Measurements from ENCODE around the gene HSPB1. TPM values are rescaled to one million over a fixed set of nuclear protein-coding genes. Genes with fewer than 3 reads are reported as not detected.
"Not testable (repeated sequence)": the region's sequence is repeated elsewhere in the genome, so short reads cannot be mapped to it uniquely, and the experiment has no call there.

Gene HSPB1
- total RNA-seq, 2 donors from 2014 or later, result 13.3 to 30.3 TPM

DNA sequence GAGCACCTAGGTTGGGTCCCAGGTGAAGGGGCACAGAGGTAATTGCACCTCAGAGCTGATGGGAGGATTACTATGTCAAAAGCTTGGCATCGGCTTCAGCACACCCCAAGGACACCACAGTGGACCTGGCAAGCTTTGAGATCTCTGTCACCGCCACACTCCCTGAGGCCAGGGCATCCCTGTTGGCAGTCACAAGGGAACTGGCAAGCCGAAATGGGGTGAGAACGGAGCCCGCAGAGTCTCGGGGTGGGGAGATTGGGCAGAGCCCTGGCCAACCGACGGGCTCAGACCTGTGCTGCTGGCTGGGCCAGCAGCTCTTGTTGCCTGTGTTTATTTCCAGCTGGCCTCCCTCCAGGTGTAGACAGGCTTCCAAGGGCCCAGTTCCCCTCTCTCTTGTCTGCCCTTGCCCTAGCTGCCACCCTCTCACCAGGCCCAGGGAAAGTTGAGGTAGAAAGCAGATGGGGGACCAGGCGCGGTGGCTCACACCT is 2.5 kb downstream of the HSPB1 start:
- Mint-ChIP-seq H3K4me3 (no peak overlapping the region), H3K27ac (no peak overlapping the region)

DNA sequence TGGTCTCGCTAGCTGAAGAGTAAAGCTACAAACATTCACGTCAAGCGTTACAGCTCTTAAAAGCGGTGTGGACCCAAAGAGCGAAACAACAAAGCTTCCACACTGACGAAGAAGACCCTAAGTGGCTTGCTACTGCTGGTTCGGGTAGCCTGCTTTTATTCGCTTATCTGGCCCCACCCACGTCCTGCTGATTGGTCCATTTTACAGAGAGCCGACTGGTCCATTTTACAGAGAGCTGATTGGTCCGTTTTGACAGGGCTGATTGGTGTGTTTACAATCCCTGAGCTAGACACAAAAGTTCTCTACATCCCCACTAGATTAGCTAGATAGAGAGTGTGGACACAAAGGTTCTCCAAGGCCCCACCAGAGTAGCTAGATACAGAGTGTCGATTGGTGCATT is 6.4 kb downstream of the HSPB1 start:
- H3K27ac Mint-ChIP-seq; H3K9me3 Mint-ChIP-seq; ATAC-seq; H3K4me3 Mint-ChIP-seq; DNase-seq (ENCODE audit: low spot score); H3K27me3 Mint-ChIP-seq; H3K36me3 Mint-ChIP-seq; H3K4me1 Mint-ChIP-seq (ENCODE audit: low read depth in 2 of 2): not testable (repeated sequence)

More for the DNA sequence above, 2.5 kb downstream of the HSPB1 start:
- Mint-ChIP-seq H3K36me3 (no peaks in the 10 kb centered on the region), H3K27me3 (peaks cover 0 to 2% of the 10 kb centered on the region in 2 donors), H3K4me1 (ENCODE audit: low read depth in 2 of 2) (peaks cover 5 to 10% of the 10 kb centered on the region in 2 donors), H3K9me3 (no peaks in the 10 kb centered on the region)
- no peak for DNase-seq (ENCODE audit: low spot score)
- no peak for ATAC-seq

DNA sequence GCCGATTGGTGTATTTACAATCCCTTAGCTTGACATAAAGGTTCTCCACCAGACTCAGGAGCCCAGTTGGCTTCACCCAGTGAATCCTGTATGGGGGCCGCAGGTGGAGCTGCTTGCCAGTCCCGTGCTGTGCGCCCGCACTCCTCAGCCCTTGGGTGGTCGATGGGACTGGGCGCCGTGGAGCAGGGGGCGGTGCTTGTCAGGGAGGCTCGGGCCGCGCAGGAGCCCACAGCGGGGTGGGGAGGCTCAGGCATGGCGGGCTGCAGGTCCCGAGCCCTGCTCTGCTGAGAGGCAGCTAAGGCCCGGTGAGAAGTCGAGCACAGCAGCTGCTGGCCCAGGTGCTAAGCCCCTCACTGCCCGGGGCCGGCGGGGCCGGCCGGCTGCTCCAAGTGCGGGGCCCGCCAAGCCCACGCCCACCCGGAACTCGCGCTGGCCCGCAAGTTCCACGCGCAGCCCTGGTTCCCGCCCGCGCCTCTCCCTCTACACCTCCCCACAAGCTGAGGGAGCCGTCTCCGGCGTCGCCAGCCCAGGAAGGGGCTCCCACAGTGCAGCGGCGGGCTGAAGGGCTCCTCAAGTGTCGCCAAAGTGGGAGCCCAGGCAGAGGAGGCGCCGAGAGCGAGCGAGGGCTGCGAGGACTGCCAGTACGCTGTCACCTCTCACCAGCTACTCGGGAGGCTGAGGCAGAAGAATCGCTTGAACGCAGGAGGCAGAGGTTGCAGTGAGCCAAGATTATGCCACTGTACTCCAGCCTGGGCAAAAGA is 7.0 kb downstream of the HSPB1 start:
- H3K4me1 Mint-ChIP-seq (ENCODE audit: low read depth in 2 of 2); DNase-seq (ENCODE audit: low spot score); H3K9me3 Mint-ChIP-seq; H3K36me3 Mint-ChIP-seq; H3K27me3 Mint-ChIP-seq; H3K27ac Mint-ChIP-seq; H3K4me3 Mint-ChIP-seq; ATAC-seq: not testable (repeated sequence)

DNA sequence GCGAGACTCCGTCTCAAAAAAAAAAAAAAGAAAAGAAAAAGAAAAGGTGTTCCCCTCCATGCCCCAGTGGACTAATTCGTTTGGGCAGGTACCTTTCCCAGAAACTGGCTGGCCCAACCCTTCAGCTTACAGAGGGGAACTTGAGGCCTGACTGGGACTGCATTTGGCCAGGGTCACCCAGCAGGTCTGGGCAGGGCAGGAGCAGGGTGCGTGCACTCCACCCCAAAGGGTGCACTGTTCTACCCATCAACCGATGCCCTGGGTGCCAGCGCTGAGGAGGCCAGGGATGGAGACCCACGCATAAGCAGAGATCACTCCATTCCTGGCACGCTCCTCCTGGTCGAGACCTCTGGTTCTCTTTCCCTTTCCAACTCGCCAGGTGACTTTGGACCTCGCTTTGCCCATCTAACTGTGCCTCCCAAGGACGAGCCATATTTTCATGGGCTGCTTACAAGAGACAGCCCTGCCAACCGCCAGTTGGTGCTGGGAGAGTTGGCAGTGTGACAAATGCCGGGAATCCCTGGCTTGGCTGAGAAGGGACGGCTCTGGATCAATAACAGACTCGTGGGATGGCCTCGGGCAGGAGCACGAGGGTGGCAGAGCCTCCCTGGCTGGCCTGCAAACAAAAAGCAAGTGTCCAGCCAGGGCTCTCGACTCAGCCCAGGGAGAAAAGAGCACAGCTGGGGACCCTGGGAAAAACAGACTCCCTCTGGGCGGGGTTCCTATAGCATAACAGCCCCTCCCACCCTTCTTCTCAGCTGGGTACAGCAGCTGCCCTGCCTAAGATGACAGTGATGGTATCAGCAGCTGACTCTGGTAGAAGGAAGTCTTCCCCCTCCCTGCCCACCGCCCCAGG is 7.9 kb downstream of the HSPB1 start:
- DNase-seq (ENCODE audit: low spot score) (no peak), ATAC-seq (no peak)
- H3K4me1 Mint-ChIP-seq (ENCODE audit: low read depth in 2 of 2), result peaks cover 6% of the 10 kb centered on the region in 2 donors
- H3K27ac Mint-ChIP-seq, result no peak overlapping the region
- no peak overlapping the region for H3K4me3 Mint-ChIP-seq
- H3K36me3 Mint-ChIP-seq, result no peaks in the 10 kb centered on the region
- H3K9me3 Mint-ChIP-seq, result no peaks in the 10 kb centered on the region
- no peaks in the 10 kb centered on the region for H3K27me3 Mint-ChIP-seq

DNA sequence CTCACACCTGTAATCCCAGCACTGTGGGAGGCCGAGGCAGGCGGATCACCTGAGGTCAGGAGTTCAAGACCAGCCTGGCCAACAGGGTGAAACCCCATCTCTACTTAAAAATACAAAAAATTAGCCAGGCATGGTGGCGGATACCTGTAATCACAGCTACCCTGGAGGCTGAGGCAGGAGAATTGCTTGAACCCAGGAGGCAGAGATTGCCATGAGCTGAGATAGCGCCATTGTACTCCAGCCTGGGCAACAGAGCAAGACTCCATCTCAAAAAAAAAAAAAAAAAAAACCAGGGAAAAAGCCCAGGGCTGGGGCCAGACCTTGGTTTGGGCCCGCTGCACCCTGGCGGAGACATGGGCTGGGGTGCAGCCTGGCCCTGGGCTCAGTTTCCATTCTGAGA is 9.4 kb downstream of the HSPB1 start:
- H3K4me1 Mint-ChIP-seq (ENCODE audit: low read depth in 2 of 2); H3K27ac Mint-ChIP-seq; H3K9me3 Mint-ChIP-seq; ATAC-seq; H3K36me3 Mint-ChIP-seq; H3K4me3 Mint-ChIP-seq; H3K27me3 Mint-ChIP-seq; DNase-seq (ENCODE audit: low spot score): not testable (repeated sequence)

DNA sequence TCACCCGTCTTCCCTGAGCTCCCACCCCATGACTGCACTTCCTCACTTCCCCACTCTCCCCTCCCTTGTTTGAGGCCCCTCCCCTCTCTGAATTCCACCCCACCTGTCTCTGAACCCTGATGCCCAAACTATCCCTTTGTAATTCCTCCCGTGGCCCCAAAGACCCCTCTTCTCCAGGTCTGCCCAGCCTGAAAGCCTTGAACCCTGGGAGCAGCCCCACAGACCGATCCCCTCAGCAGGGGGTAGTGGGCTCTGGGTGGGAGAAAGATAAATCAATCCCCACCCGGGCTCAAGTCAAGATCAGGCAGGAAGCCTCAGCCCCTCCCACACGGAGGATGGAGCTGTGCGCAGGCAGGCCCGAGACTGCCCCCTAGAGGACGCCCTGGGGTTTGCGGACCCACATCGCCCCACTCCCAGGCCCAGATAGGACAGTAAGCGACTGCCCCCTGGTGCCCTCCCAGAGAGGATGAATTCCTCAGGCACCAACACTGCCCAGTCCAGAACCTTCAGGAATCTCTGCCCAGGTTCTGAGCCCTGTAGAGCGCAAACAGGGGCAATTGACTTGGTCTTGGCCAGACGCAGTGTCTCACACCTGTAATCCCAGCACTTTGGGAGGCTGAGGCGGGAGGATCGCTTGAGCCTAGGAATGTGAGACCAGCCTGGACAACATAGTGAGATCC is 11.7 kb downstream of the HSPB1 start:
- H3K36me3 Mint-ChIP-seq, result no peaks in the 10 kb centered on the region
- peak; percentile 94 for DNase-seq (ENCODE audit: low spot score)
- no peak overlapping the region for H3K4me3 Mint-ChIP-seq

DNA sequence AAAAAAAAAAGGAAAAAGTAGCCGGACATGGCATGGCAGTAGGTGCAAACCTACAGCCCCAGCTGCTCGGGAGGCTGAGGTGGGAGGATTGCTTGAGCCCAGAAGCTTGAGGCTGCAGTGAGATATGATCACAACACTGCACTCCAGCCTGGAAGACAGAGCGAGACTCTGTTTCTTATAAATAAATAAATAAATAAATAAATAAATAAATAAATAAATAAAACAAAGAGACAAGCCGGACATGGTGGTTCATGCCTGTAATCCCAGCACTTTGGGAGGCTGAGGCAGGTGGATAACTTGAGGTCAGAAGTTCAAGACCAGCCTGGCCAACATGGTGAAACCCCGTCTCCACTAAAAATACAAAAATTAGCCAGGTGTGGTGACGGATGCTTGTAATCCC is 12.3 kb downstream of the HSPB1 start:
- not testable (repeated sequence) for H3K4me3 Mint-ChIP-seq; ATAC-seq; DNase-seq (ENCODE audit: low spot score); H3K36me3 Mint-ChIP-seq; H3K9me3 Mint-ChIP-seq; H3K27me3 Mint-ChIP-seq
- H3K4me1 Mint-ChIP-seq (ENCODE audit: low read depth in 2 of 2), result peaks cover 26 to 28% of the 10 kb centered on the region in 2 donors
- H3K27ac Mint-ChIP-seq, result peak overlapping the region in 1 of 2 donors; percentile 77

More for the DNA sequence above, 11.7 kb downstream of the HSPB1 start:
- Mint-ChIP-seq H3K27ac (peak overlapping the region; percentile 64 to 77), H3K4me1 (ENCODE audit: low read depth in 2 of 2) (peaks cover 25 to 26% of the 10 kb centered on the region in 2 donors), H3K27me3 (no peaks in the 10 kb centered on the region), H3K9me3 (no peaks in the 10 kb centered on the region)
- ATAC-seq, result peak; percentile 72 to 80

DNA sequence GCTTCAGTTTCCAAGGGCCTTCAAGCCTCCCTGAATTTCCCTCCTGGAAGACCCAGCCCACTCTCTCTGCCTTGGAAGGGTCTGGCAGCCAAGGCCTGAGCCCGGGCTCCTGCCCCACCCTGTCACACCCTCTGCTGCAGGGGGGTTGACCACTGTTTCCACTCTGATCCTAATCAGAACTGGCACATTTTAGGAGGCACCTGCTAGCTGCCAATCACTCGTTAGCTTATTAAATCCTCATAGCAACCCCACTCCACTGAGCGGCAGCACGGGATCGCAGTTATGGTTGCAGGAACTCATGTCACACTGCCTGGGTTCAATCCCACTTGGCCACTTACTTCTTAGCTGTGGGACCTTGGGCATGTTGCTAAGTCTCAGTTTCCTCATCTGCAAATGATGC is 12.9 kb downstream of the HSPB1 start:
- no peak for DNase-seq (ENCODE audit: low spot score)
- H3K27me3 Mint-ChIP-seq, result no peaks in the 10 kb centered on the region
- no peak overlapping the region for H3K27ac Mint-ChIP-seq
- H3K4me3 Mint-ChIP-seq, result no peak overlapping the region
- ATAC-seq, result no peak
- peaks cover 31 to 32% of the 10 kb centered on the region in 2 donors for H3K4me1 Mint-ChIP-seq (ENCODE audit: low read depth in 2 of 2)
- no peaks in the 10 kb centered on the region for H3K9me3 Mint-ChIP-seq
- no peaks in the 10 kb centered on the region for H3K36me3 Mint-ChIP-seq

DNA sequence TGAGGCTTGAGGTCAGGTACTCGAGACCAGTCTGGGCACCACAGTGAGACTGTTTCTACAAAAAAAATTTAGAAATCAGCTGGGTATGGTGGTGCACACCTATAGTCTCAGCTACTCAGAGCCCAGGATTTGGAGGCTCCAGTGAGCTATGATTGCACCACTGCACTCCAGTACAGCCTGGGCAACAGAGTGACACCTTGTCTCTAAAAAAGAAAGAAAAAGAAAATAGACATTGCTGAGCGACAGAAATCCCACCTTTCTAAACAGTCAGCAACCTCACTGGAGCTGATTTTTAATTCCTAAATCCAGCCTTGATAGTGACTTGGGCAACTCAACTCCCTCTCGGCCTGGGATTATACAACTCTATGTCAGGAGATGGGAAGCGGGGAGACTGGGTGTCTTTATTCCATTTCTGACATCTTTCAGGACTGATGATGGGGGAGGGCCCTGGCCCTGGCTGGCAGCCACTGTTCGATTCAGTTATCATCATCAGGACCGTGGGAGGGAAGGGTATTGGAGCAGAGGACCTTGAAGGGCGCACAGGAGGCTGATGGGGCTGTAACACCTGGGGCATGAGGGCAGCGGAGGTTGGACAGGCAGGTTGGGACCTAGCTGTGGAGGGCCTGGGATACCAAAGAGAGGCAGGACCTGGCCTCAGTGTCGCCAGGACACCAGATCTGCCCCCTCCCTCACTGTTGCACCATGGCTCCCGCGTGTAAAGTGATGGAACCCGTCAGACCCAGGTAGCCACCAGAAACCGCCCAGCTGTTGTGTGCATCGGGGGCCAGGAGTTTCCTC is 14.7 kb downstream of the HSPB1 start:
- peak overlapping the region; percentile 87 to 89 for H3K27ac Mint-ChIP-seq

DNA sequence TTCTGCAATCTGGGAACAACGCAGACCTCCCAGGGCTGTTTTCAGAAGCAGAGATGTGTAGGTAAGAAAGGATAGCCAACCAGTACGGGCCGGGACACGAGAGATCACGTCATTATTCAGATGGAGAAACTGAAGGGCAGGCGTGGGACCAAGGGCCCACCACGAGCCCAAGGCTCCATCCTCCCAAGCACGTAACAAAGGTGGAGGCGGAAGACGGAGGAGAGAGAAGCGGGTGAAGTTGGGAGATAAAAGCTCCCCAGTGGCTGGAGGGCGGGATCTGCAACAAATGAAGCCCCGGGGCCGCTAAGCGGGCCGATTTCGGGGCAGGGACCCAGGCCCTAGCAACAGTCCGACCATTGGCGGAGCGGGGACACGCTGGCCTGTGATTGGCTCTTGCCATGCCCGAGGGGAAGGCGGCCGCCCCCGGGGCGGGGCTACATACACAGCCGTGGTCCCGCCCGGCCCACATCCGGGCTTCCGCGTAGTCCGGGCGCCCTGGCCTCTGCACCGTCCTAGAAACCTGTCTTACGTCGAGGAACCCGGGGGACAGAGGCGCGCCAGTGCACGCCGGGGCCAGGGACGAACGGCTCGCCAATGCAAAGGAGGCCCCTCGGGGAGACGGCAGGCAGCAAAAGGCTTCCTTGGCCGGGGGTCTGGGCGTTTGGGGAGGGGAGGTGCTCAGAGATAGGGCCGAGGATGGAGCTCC is 15.5 kb downstream of the HSPB1 start:
- no peaks in the 10 kb centered on the region for H3K36me3 Mint-ChIP-seq
- H3K4me3 Mint-ChIP-seq, result peak overlapping the region; percentile 89
- DNase-seq (ENCODE audit: low spot score) (peak; percentile 98), ATAC-seq (peak; percentile 95 to 97)
- no peaks in the 10 kb centered on the region for H3K27me3 Mint-ChIP-seq
- no peaks in the 10 kb centered on the region for H3K9me3 Mint-ChIP-seq
- peaks cover 32 to 35% of the 10 kb centered on the region in 2 donors for H3K4me1 Mint-ChIP-seq (ENCODE audit: low read depth in 2 of 2)
- H3K27ac Mint-ChIP-seq, result peak overlapping the region; percentile 87 to 89

More for the DNA sequence above, 14.7 kb downstream of the HSPB1 start:
- peak overlapping the region; percentile 89 for H3K4me3 Mint-ChIP-seq
- ATAC-seq (no peak), DNase-seq (ENCODE audit: low spot score) (no peak)
- no peaks in the 10 kb centered on the region for H3K36me3 Mint-ChIP-seq
- no peaks in the 10 kb centered on the region for H3K9me3 Mint-ChIP-seq
- H3K27me3 Mint-ChIP-seq, result no peaks in the 10 kb centered on the region
- H3K4me1 Mint-ChIP-seq (ENCODE audit: low read depth in 2 of 2), result peaks cover 31 to 32% of the 10 kb centered on the region in 2 donors

DNA sequence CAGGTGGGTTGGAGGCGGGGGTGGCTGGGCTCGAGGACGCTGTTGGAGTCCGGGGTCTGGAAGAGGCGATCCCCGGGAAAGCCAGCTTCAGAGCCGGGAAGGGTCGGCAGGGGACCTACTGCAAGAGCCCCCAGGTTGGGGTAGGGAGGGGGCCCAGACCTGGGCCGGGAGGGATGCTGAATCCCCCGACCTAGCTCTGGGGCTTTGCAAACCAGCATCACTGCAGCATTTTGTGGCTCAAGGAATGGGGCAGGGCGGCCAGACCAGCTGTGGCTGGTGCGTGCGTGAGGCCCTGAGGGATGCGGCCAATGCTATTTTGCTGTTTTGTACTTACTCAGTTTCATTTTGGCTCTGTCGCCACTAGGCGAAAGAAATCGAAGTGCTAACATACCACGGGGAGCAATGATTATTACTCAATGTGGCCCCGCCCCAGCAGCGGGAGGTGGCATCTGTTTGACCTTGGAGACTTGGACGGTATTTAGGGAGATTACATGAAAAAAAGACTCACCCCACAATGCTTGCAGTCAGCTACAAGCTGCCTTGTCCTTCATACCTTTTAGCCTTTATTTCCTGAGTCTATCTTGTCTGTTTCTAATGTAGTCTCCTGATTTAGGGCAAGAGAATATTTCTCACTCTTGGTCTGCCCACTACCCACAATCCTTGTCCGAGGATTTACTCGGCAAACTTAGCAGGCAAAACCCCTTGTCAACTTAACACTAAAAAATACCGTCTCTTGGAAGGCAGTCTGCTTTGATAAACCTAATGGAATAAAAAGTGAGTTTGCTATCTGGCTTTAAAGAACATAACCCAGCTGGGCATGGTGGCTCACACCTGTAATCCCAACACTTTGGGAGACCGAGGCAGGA is 16.2 kb downstream of the HSPB1 start:
- Mint-ChIP-seq H3K27ac (peak overlapping the region; percentile 87 to 89), H3K4me3 (peak overlapping the region; percentile 89), H3K27me3 (no peaks in the 10 kb centered on the region), H3K4me1 (ENCODE audit: low read depth in 2 of 2) (peaks cover 32 to 38% of the 10 kb centered on the region in 2 donors), H3K9me3 (no peaks in the 10 kb centered on the region), H3K36me3 (no peaks in the 10 kb centered on the region)
- peak; percentile 85 for DNase-seq (ENCODE audit: low spot score)
- ATAC-seq, result peak; percentile 74 to 80

DNA sequence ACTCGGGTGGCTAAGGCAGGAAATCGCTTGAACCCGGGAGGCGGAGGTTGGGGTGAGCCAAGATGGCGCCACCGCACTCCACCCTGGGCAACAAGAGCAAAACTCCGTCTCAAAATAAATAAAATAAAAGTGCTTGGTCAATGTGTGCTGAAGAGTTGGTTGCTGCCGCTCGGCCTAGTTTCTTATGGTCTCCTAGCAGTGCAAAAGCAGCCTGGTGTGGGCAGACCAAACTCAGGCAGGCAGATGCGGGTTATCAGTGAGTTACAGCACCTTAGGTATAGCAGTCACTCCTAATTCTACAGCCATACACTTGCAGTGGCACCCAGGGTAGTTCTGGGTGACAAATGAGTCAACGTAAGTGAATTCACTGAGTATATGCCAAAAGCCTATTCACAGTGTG is 22.6 kb downstream of the HSPB1 start:
- H3K36me3 Mint-ChIP-seq, result peaks cover 25% of the 10 kb centered on the region
- ATAC-seq, result no peak
- no peaks in the 10 kb centered on the region for H3K9me3 Mint-ChIP-seq
- no peaks in the 10 kb centered on the region for H3K27me3 Mint-ChIP-seq
- no peak overlapping the region for H3K27ac Mint-ChIP-seq
- H3K4me3 Mint-ChIP-seq, result no peak overlapping the region
- H3K4me1 Mint-ChIP-seq (ENCODE audit: low read depth in 2 of 2), result peaks cover 18 to 31% of the 10 kb centered on the region in 2 donors
- no peak for DNase-seq (ENCODE audit: low spot score)

All from natural killer cell treated with Interleukin-12 subunit alpha and Interleukin-12 subunit beta and Interleukin-15 and Interleukin-18, amount 100 ng/mL, for 72 hours (primary cell).